CD4-positive, CD25-positive, alpha-beta regulatory T cell (primary cell): ENCODE data around the gene CACNA1B. TPM values are rescaled to one million over a fixed set of nuclear protein-coding genes. Genes with fewer than 3 reads are reported as not detected.

Experiments used
- ATAC-seq, 2 donors: fragments of 150-1000 bp; cut with Tn5 transposase; one replicate each; pipeline ENCODE4 v1.10.0; 2021; ENCODE audit warnings: low read depth in 2 of 2, moderate number of reproducible peaks in 2 of 2, moderate library complexity in 1 of 2
- DNase-seq, 3 donors: peaks; one replicate each; pipeline versions ENCODE4 v3.0.0 to v3.0.0-alpha.2; 2012 to 2022; ENCODE audit warnings: mixed read lengths in 1 of 3
- H3K27ac ChIP-seq: one replicate; pipeline ENCODE4 v1.7.0; 2013; ENCODE audit warnings: mild to moderate bottlenecking, low read length; ENCODE audit not compliant: insufficient read depth, poor library complexity, severe bottlenecking
- H3K27me3 ChIP-seq: one replicate; pipeline ENCODE4 v1.7.0; 2013; ENCODE audit warnings: low read length; ENCODE audit not compliant: control insufficient read depth, insufficient read depth
- H3K36me3 ChIP-seq: one replicate; pipeline ENCODE4 v1.7.0; 2013; ENCODE audit warnings: mild to moderate bottlenecking, low read length, moderate library complexity; ENCODE audit not compliant: control insufficient read depth, insufficient read depth
- H3K4me1 ChIP-seq: 2 replicates; pipeline ENCODE4 v1.7.0; 2013; ENCODE audit warnings: mild to moderate bottlenecking, low read length; ENCODE audit not compliant: insufficient read depth, control insufficient read depth, poor library complexity, severe bottlenecking
- H3K4me3 ChIP-seq: one replicate; pipeline ENCODE4 v1.7.0; 2013; ENCODE audit warnings: low read depth, mild to moderate bottlenecking, low read length, moderate library complexity
- H3K9me3 ChIP-seq, 2 experiments: 1 replicate in 1 of 2; 2 replicates in 1 of 2; pipeline ENCODE4 v1.7.0; 2013; ENCODE audit warnings: low read length in 2 of 2, mild to moderate bottlenecking in 1 of 2, moderate library complexity in 1 of 2; ENCODE audit not compliant: control insufficient read depth in 2 of 2
- H3K27ac Mint-ChIP-seq, 3 donors: one replicate each; pipeline ENCODE4 v1.8.0; 2020 to 2022; ENCODE audit warnings: mild to moderate bottlenecking in 3 of 3, mixed read lengths in 3 of 3, moderate library complexity in 2 of 3
- H3K27me3 Mint-ChIP-seq: one replicate; pipeline ENCODE4 v1.8.0; 2022; ENCODE audit warnings: mild to moderate bottlenecking, mixed read lengths
- H3K36me3 Mint-ChIP-seq: one replicate; pipeline ENCODE4 v1.8.0; 2020; ENCODE audit warnings: mixed read lengths
- H3K4me1 Mint-ChIP-seq, 4 donors: one replicate each; pipeline ENCODE4 v1.8.0; 2020 to 2022; ENCODE audit warnings: mixed read lengths in 4 of 4, mild to moderate bottlenecking in 1 of 4
- H3K4me3 Mint-ChIP-seq, 4 donors: one replicate each; pipeline ENCODE4 v1.8.0; 2020 to 2022; ENCODE audit warnings: mild to moderate bottlenecking in 4 of 4, mixed read lengths in 4 of 4, moderate library complexity in 3 of 4
- H3K9me3 Mint-ChIP-seq, 7 donors: one replicate each; pipeline ENCODE4 v1.8.0; 2020 to 2022; ENCODE audit warnings: mixed read lengths in 7 of 7, mild to moderate bottlenecking in 3 of 7, moderate library complexity in 2 of 7
- polyA plus RNA-seq, 4 donors: library from polyadenylated mRNA; unstranded; fragments of 300-500 nt; fragmentation: Illumina TruSeq; gene quantifications; one replicate each; pipeline ENCODE4 v1.2.3, GENCODE V29; 2021
- total RNA-seq: library from RNA; stranded (reverse); gene quantifications from one replicate; pipeline ENCODE4 v1.2.3, GENCODE V29; 2022

CACNA1B gene
- total and polyA plus RNA-seq, 5 donors from 2014 or later = not detected

GRCh38 chr9:137982200-137982599 lies 104.6 kb downstream of the CACNA1B start:
- Mint-ChIP-seq H3K9me3 (peaks cover 0 to 2% (median 0%) of the 10 kb centered on the region in 7 donors), H3K4me3 (no peak overlapping the region), H3K27ac (no peak overlapping the region), H3K4me1 (no peaks in the 10 kb centered on the region), H3K27me3 (no peaks in the 10 kb centered on the region), H3K36me3 (no peaks in the 10 kb centered on the region)
- no peak overlapping the region for H3K4me3 ChIP-seq
- peaks cover 7% of the 10 kb centered on the region for H3K27me3 ChIP-seq
- H3K36me3 ChIP-seq = no peaks in the 10 kb centered on the region
- H3K9me3 ChIP-seq = no peaks in the 10 kb centered on the region
- no peak overlapping the region for H3K27ac ChIP-seq
- ATAC-seq (no peak), DNase-seq (no peak)
- H3K4me1 ChIP-seq = no peaks in the 10 kb centered on the region

GRCh38 chr9:137984005-137984404 lies 106.4 kb downstream of the CACNA1B start:
- Mint-ChIP-seq H3K36me3 (no peaks in the 10 kb centered on the region), H3K4me3 (no peak overlapping the region), H3K9me3 (peaks cover 0 to 1% (median 0%) of the 10 kb centered on the region in 7 donors), H3K27me3 (no peaks in the 10 kb centered on the region), H3K27ac (no peak overlapping the region), H3K4me1 (peaks cover 0 to 3% (median under 1%) of the 10 kb centered on the region in 4 donors)
- no peak overlapping the region for H3K4me3 ChIP-seq
- DNase-seq = no peak
- no peak overlapping the region for H3K27ac ChIP-seq
- no peaks in the 10 kb centered on the region for H3K9me3 ChIP-seq
- no peaks in the 10 kb centered on the region for H3K4me1 ChIP-seq
- H3K36me3 ChIP-seq = no peaks in the 10 kb centered on the region
- H3K27me3 ChIP-seq = peaks cover 7% of the 10 kb centered on the region
- ATAC-seq = no peak

- no peak overlapping the region for H3K27ac Mint-ChIP-seq
- H3K27me3 Mint-ChIP-seq = no peaks in the 10 kb centered on the region
- peaks cover 0 to 1% (median 0%) of the 10 kb centered on the region in 7 donors for H3K9me3 Mint-ChIP-seq
These were observed 107.1 kb downstream of the CACNA1B start for GRCh38 chr9:137984520-137985257.

GRCh38 chr9:137985637-137986071 lies 108.1 kb downstream of the CACNA1B start:
- Mint-ChIP-seq H3K27me3 (peaks cover 1% of the 10 kb centered on the region), H3K4me3 (no peak overlapping the region), H3K27ac (peak overlapping the region in 1 of 3 donors; percentile 32), H3K9me3 (peaks cover 0 to 2% (median 0%) of the 10 kb centered on the region in 7 donors), H3K36me3 (no peaks in the 10 kb centered on the region), H3K4me1 (peaks cover 0 to 6% (median 3%) of the 10 kb centered on the region in 4 donors)
- Histone ChIP-seq H3K4me3 (no peak overlapping the region), H3K27ac (no peak overlapping the region), H3K4me1 (no peaks in the 10 kb centered on the region), H3K27me3 (peaks cover 7% of the 10 kb centered on the region), H3K9me3 (no peaks in the 10 kb centered on the region), H3K36me3 (no peaks in the 10 kb centered on the region)
- DNase-seq (no peak), ATAC-seq (no peak)

More at GRCh38 chr9:137984520-137985257, 107.1 kb downstream of the CACNA1B start:
- H3K27me3 ChIP-seq = peaks cover 7% of the 10 kb centered on the region
- Mint-ChIP-seq H3K36me3 (no peaks in the 10 kb centered on the region), H3K4me3 (no peak overlapping the region), H3K4me1 (peaks cover 0 to 5% (median 2%) of the 10 kb centered on the region in 4 donors)
- no peaks in the 10 kb centered on the region for H3K4me1 ChIP-seq
- no peaks in the 10 kb centered on the region for H3K9me3 ChIP-seq
- no peaks in the 10 kb centered on the region for H3K36me3 ChIP-seq
- no peak overlapping the region for H3K27ac ChIP-seq
- H3K4me3 ChIP-seq = no peak overlapping the region
- ATAC-seq (no peak), DNase-seq (no peak)

- peaks cover 0 to 2% (median 0%) of the 10 kb centered on the region in 7 donors for H3K9me3 Mint-ChIP-seq
- Histone ChIP-seq H3K36me3 (no peaks in the 10 kb centered on the region), H3K4me3 (no peak overlapping the region), H3K27me3 (peaks cover 9% of the 10 kb centered on the region), H3K9me3 (no peaks in the 10 kb centered on the region), H3K4me1 (no peaks in the 10 kb centered on the region), H3K27ac (no peak overlapping the region)
- peaks cover 4% of the 10 kb centered on the region for H3K27me3 Mint-ChIP-seq
- no peak overlapping the region for H3K4me3 Mint-ChIP-seq
- no peaks in the 10 kb centered on the region for H3K36me3 Mint-ChIP-seq
- DNase-seq (no peak), ATAC-seq (no peak)
- H3K4me1 Mint-ChIP-seq = peaks cover 0 to 6% (median 3%) of the 10 kb centered on the region in 4 donors
- H3K27ac Mint-ChIP-seq = no peak overlapping the region
These were observed 108.9 kb downstream of the CACNA1B start for GRCh38 chr9:137986268-137987099.

- no peak overlapping the region for H3K4me3 ChIP-seq
- no peaks in the 10 kb centered on the region for H3K36me3 ChIP-seq
- no peak overlapping the region for H3K27ac Mint-ChIP-seq
- H3K36me3 Mint-ChIP-seq = no peaks in the 10 kb centered on the region
- peaks cover 0 to 6% (median 3%) of the 10 kb centered on the region in 4 donors for H3K4me1 Mint-ChIP-seq
- H3K4me1 ChIP-seq = no peaks in the 10 kb centered on the region
- peaks cover 0 to 2% (median 0%) of the 10 kb centered on the region in 7 donors for H3K9me3 Mint-ChIP-seq
- no peak for ATAC-seq
- peaks cover 10% of the 10 kb centered on the region for H3K27me3 Mint-ChIP-seq
- H3K9me3 ChIP-seq = no peaks in the 10 kb centered on the region
- peaks cover 8% of the 10 kb centered on the region for H3K27me3 ChIP-seq
- no peak overlapping the region for H3K4me3 Mint-ChIP-seq
- no peak for DNase-seq
- H3K27ac ChIP-seq = no peak overlapping the region
These were observed 109.9 kb downstream of the CACNA1B start for GRCh38 chr9:137987244-137988030.

DNA sequence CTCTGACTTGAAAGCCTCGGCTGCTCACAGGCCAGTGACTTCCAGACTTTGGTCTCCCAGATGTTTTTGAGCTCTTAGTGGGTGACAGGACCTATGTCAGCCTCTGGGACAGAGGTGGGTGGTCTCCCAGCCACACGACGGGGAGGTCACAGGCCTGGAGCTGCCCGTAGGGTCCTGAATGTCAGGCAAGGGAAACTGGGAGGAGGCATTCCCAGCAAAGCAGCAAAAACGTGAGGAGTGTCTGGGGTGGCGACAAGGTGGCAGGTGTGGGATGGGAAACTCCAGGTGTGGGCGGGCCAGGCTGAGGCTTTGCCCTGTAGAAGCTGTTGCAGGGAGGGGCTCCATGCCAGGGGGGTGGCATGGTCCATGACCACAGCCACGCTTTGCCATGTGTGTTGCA lies 110.5 kb downstream of the CACNA1B start:
- Histone ChIP-seq H3K36me3 (no peaks in the 10 kb centered on the region), H3K9me3 (no peaks in the 10 kb centered on the region), H3K4me3 (no peak overlapping the region), H3K27ac (no peak overlapping the region), H3K27me3 (peaks cover 7% of the 10 kb centered on the region), H3K4me1 (no peaks in the 10 kb centered on the region)
- H3K9me3 Mint-ChIP-seq = peaks cover 0 to 2% (median 0%) of the 10 kb centered on the region in 7 donors
- no peak for ATAC-seq
- no peaks in the 10 kb centered on the region for H3K36me3 Mint-ChIP-seq
- peaks cover 10% of the 10 kb centered on the region for H3K27me3 Mint-ChIP-seq
- H3K27ac Mint-ChIP-seq = no peak overlapping the region
- H3K4me3 Mint-ChIP-seq = no peak overlapping the region
- no peak for DNase-seq
- H3K4me1 Mint-ChIP-seq = peaks cover 0 to 6% (median 3%) of the 10 kb centered on the region in 4 donors
